Measurements from ENCODE around the gene CCDC54.

CCDC54 gene

GRCh38 chr3:107344722-107345121 lies 32.5 kb upstream of the CCDC54 start:
- no peak overlapping the region for H3K4me3 ChIP-seq (ENCODE audit: low read depth in 1 of 2, low read length in 2 of 2)
- no peaks in the 10 kb centered on the region for H3K27me3 ChIP-seq (ENCODE audit: insufficient read depth, low read length, poor library complexity)
- no peaks in the 10 kb centered on the region for H3K79me2 ChIP-seq (ENCODE audit: insufficient read depth, low read length)
- H4K20me1 ChIP-seq (ENCODE audit: insufficient read depth, low read length), result no peaks in the 10 kb centered on the region
- no peaks in the 10 kb centered on the region for H3K36me3 ChIP-seq (ENCODE audit: insufficient read depth, low read length)
- DNase-seq (no peak), ATAC-seq (ENCODE audit: insufficient read depth, low read depth) (no peak)
- H3K4me2 ChIP-seq (ENCODE audit: insufficient read depth, low read length), result no peak overlapping the region
- no peaks in the 10 kb centered on the region for H3K4me1 ChIP-seq (ENCODE audit: insufficient read depth, low read length)
- H3K9me3 ChIP-seq (ENCODE audit: insufficient read depth, low read length, severe bottlenecking), result no peaks in the 10 kb centered on the region
- H2AFZ ChIP-seq (ENCODE audit: low read depth, low read length), result no peak overlapping the region
- H3K27ac ChIP-seq (ENCODE audit: low read length), result no peak overlapping the region
- TF ChIP-seq, protein P1, sequence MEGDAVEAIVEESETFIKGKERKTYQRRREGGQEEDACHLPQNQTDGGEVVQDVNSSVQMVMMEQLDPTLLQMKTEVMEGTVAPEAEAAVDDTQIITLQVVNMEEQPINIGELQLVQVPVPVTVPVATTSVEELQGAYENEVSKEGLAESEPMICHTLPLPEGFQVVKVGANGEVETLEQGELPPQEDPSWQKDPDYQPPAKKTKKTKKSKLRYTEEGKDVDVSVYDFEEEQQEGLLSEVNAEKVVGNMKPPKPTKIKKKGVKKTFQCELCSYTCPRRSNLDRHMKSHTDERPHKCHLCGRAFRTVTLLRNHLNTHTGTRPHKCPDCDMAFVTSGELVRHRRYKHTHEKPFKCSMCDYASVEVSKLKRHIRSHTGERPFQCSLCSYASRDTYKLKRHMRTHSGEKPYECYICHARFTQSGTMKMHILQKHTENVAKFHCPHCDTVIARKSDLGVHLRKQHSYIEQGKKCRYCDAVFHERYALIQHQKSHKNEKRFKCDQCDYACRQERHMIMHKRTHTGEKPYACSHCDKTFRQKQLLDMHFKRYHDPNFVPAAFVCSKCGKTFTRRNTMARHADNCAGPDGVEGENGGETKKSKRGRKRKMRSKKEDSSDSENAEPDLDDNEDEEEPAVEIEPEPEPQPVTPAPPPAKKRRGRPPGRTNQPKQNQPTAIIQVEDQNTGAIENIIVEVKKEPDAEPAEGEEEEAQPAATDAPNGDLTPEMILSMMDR (IDR thresholded peaks at IDR 0.05; ENCODE audit: borderline replicate concordance, extremely low read depth, low read length, poor library complexity, severe bottlenecking), result no peak
- TF ChIP-seq EZH2 (IDR thresholded peaks at IDR 0.05; ENCODE audit: borderline replicate concordance, low read depth, low read length, severe bottlenecking), result no peak
- H3K9ac ChIP-seq (ENCODE audit: low read depth, low read length), result no peak overlapping the region

DNA sequence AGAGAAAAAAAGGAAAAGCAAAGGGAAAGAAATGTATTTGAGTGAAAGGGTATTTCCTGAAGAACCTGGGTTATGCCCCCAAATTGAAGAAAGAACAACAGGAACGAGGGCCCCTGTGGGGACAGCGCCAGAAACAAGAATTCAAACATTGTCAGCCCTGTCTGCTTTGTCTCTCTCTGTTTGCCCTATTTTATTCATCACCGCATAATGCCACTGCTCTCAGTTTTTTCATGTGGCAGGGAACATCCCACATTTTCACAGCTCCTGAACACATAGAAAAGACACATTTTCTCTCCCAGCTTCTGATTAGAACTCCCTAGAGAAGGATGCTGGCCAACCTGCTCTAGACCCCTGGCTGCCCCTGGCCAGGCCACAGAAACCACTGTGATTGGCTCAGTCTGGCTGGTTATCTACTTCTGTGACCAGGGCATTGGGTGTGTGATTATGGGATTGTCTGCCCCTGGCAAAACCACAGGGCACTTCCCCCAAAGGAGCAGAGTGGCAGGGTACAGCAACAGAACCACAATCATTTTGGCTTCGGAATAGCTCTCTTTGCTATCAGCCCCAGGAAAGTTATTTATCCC lies 31.3 kb upstream of the CCDC54 start:
- no peak for TF ChIP-seq EZH2 (IDR thresholded peaks at IDR 0.05; ENCODE audit: borderline replicate concordance, low read depth, low read length, severe bottlenecking)
- TF ChIP-seq, protein P1 (IDR thresholded peaks at IDR 0.05; ENCODE audit: borderline replicate concordance, extremely low read depth, low read length, poor library complexity, severe bottlenecking), result no peak
- H3K27me3 ChIP-seq (ENCODE audit: insufficient read depth, low read length, poor library complexity), result no peaks in the 10 kb centered on the region
- no peaks in the 10 kb centered on the region for H3K36me3 ChIP-seq (ENCODE audit: insufficient read depth, low read length)
- H3K4me2 ChIP-seq (ENCODE audit: insufficient read depth, low read length), result no peak overlapping the region
- no peak for DNase-seq
- H3K9me3 ChIP-seq (ENCODE audit: insufficient read depth, low read length, severe bottlenecking), result no peaks in the 10 kb centered on the region
- no peaks in the 10 kb centered on the region for H3K4me1 ChIP-seq (ENCODE audit: insufficient read depth, low read length)
- H2AFZ ChIP-seq (ENCODE audit: low read depth, low read length), result no peak overlapping the region
- H4K20me1 ChIP-seq (ENCODE audit: insufficient read depth, low read length), result no peaks in the 10 kb centered on the region
- H3K27ac ChIP-seq (ENCODE audit: low read length), result no peak overlapping the region
- no peaks in the 10 kb centered on the region for H3K79me2 ChIP-seq (ENCODE audit: insufficient read depth, low read length)
- ATAC-seq (ENCODE audit: insufficient read depth, low read depth), result no peak; the same call in 2 of the 3 replicates
- no peak overlapping the region for H3K9ac ChIP-seq (ENCODE audit: low read depth, low read length)
- H3K4me3 ChIP-seq (ENCODE audit: low read depth in 1 of 2, low read length in 2 of 2), result no peak overlapping the region

DNA sequence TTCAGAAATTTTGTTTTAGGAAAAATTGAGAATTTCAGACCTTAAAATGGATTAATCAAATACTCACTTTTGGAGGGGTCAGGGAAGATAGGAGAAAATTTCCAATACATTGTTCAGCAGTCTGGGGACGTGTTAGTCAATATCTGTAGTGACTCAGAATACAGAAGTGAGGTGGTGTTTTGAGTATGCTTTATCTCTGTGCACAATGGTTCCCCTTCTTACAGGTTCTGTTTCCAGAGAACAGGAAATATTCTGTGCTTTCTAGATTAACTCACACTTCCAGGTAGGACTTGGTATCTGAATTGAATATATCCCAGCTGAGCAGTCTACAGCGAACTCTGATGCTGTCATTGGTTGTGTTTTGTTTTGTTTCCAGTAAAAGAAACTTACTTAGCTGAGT lies 30.7 kb upstream of the CCDC54 start:
- H4K20me1 ChIP-seq (ENCODE audit: insufficient read depth, low read length), result no peaks in the 10 kb centered on the region
- no peaks in the 10 kb centered on the region for H3K4me1 ChIP-seq (ENCODE audit: insufficient read depth, low read length)
- H3K36me3 ChIP-seq (ENCODE audit: insufficient read depth, low read length), result no peaks in the 10 kb centered on the region
- no peak overlapping the region for H3K4me2 ChIP-seq (ENCODE audit: insufficient read depth, low read length)
- H3K4me3 ChIP-seq (ENCODE audit: low read depth in 1 of 2, low read length in 2 of 2), result no peak overlapping the region
- H3K9me3 ChIP-seq (ENCODE audit: insufficient read depth, low read length, severe bottlenecking), result no peaks in the 10 kb centered on the region
- TF ChIP-seq EZH2 (IDR thresholded peaks at IDR 0.05; ENCODE audit: borderline replicate concordance, low read depth, low read length, severe bottlenecking), result no peak
- TF ChIP-seq, protein P1 (IDR thresholded peaks at IDR 0.05; ENCODE audit: borderline replicate concordance, extremely low read depth, low read length, poor library complexity, severe bottlenecking), result no peak
- DNase-seq (no peak), ATAC-seq (ENCODE audit: insufficient read depth, low read depth) (no peak)
- no peak overlapping the region for H3K27ac ChIP-seq (ENCODE audit: low read length)
- no peak overlapping the region for H2AFZ ChIP-seq (ENCODE audit: low read depth, low read length)
- H3K27me3 ChIP-seq (ENCODE audit: insufficient read depth, low read length, poor library complexity), result no peaks in the 10 kb centered on the region
- H3K9ac ChIP-seq (ENCODE audit: low read depth, low read length), result no peak overlapping the region
- H3K79me2 ChIP-seq (ENCODE audit: insufficient read depth, low read length), result no peaks in the 10 kb centered on the region

All from DND-41 (cell line).